SK-N-SH treated with all-trans-retinoic acid at 6 μM for 48 hours (cell line): ENCODE results near the gene PPP3CA.

ENCODE experiments used
- ARNTL ChIP-seq: fragments of 450-650 bp; formaldehyde crosslinking; IDR thresholded peaks from 2 replicates; pipeline ENCODE4 v1.5.0; 2020; ENCODE audit warnings: low read depth, mild to moderate bottlenecking, moderate library complexity, borderline replicate concordance
- CSRNP3 ChIP-seq: fragments of 250-450 bp; sonication (Bioruptor Pico); IDR thresholded peaks from 2 replicates; pipeline ENCODE4 v1.5.1; 2021; ENCODE audit warnings: mild to moderate bottlenecking, moderate library complexity
- ESRRG ChIP-seq: fragments of 250-450 bp; sonication (Bioruptor Pico); IDR thresholded peaks from 2 replicates; pipeline ENCODE4 v1.6.1; 2021; ENCODE audit warnings: mild to moderate bottlenecking
- OSR1 ChIP-seq: fragments of 250-450 bp; sonication (Bioruptor Pico); IDR thresholded peaks from 2 replicates; pipeline ENCODE4 v1.8.0; 2022; ENCODE audit warnings: moderate library complexity, mild to moderate bottlenecking, inconsistent platforms
- ZFP30 ChIP-seq: fragments of 450-650 bp; formaldehyde crosslinking; IDR thresholded peaks from 2 replicates; pipeline ENCODE4 v1.5.0; 2022; ENCODE audit warnings: mild to moderate bottlenecking, moderate library complexity
- ZNF70 ChIP-seq: fragments of 450-650 bp; formaldehyde crosslinking; IDR thresholded peaks from 2 replicates; pipeline ENCODE4 v1.5.0; 2020; ENCODE audit warnings: mild to moderate bottlenecking, moderate library complexity
- TF ChIP-seq, protein P1 (sequence below): fragments of 250-450 bp; sonication (Bioruptor Pico); IDR thresholded peaks from 2 replicates; pipeline ENCODE4 v1.8.0; 2020; ENCODE audit warnings: mild to moderate bottlenecking, moderate library complexity, borderline replicate concordance

GRCh38 chr4:101035487-101035886 is 311.8 kb downstream of the PPP3CA start:
- no peak for TF ChIP-seq OSR1 (CRISPR knock-in tag)
- no peak for TF ChIP-seq ZFP30 (CRISPR knock-in tag)
- no peak for TF ChIP-seq CSRNP3 (CRISPR knock-in tag)
- no peak for TF ChIP-seq ESRRG (CRISPR knock-in tag)
- TF ChIP-seq ZNF70 (CRISPR knock-in tag) = no peak
- TF ChIP-seq, protein P1, sequence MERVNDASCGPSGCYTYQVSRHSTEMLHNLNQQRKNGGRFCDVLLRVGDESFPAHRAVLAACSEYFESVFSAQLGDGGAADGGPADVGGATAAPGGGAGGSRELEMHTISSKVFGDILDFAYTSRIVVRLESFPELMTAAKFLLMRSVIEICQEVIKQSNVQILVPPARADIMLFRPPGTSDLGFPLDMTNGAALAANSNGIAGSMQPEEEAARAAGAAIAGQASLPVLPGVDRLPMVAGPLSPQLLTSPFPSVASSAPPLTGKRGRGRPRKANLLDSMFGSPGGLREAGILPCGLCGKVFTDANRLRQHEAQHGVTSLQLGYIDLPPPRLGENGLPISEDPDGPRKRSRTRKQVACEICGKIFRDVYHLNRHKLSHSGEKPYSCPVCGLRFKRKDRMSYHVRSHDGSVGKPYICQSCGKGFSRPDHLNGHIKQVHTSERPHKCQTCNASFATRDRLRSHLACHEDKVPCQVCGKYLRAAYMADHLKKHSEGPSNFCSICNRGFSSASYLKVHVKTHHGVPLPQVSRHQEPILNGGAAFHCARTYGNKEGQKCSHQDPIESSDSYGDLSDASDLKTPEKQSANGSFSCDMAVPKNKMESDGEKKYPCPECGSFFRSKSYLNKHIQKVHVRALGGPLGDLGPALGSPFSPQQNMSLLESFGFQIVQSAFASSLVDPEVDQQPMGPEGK = no peak
- no peak for TF ChIP-seq ARNTL (CRISPR knock-in tag)
